OCI-LY1 (cell line): ENCODE results near the gene HNRNPA1L2.

Experiments used
- H2AFZ ChIP-seq: fragments of 200-600 bp; sonication (generic), shearing (Covaris generic); 2 replicates; pipeline ENCODE4 v1.6.0; 2014; ENCODE audit warnings: antibody characterized with exemption, mild to moderate bottlenecking, low read length
- H3F3A ChIP-seq: fragments of 200-600 bp; sonication (generic), shearing (Covaris generic); 2 replicates; pipeline ENCODE4 v1.6.0; 2014; ENCODE audit warnings: mild to moderate bottlenecking, antibody characterized with exemption, low read length, moderate library complexity; ENCODE audit not compliant: insufficient read depth
- H3K27ac ChIP-seq: fragments of 200-600 bp; sonication (generic); 2 replicates; pipeline ENCODE4 v1.5.1; 2014; ENCODE audit warnings: low read length, mixed run types, mild to moderate bottlenecking, low read depth; ENCODE audit not compliant: poor library complexity, severe bottlenecking
- H3K27me3 ChIP-seq: fragments of 200-600 bp; sonication (generic); 2 replicates; pipeline ENCODE4 v1.6.0; 2014; ENCODE audit warnings: antibody characterized with exemption, mild to moderate bottlenecking, low read length, moderate library complexity; ENCODE audit not compliant: insufficient read depth
- H3K36me3 ChIP-seq: fragments of 200-600 bp; sonication (generic); 2 replicates; pipeline ENCODE4 v1.6.1; 2014; ENCODE audit warnings: mild to moderate bottlenecking, antibody characterized with exemption, low read length, moderate library complexity, mixed read lengths; ENCODE audit not compliant: insufficient read depth
- H3K4me1 ChIP-seq: fragments of 200-600 bp; sonication (generic); 2 replicates; pipeline ENCODE4 v1.5.1; 2014; ENCODE audit warnings: mild to moderate bottlenecking, low read length, moderate library complexity; ENCODE audit not compliant: insufficient read depth, severe bottlenecking
- H3K4me2 ChIP-seq: fragments of 200-600 bp; sonication (generic), shearing (Covaris generic); 2 replicates; pipeline ENCODE4 v1.6.1; 2014; ENCODE audit warnings: low read length
- H3K4me3 ChIP-seq: fragments of 200-600 bp; sonication (generic); 2 replicates; pipeline ENCODE4 v1.5.1; 2014; ENCODE audit warnings: low read length, low read depth, mild to moderate bottlenecking, mixed read lengths; ENCODE audit not compliant: poor library complexity, severe bottlenecking
- H3K79me2 ChIP-seq: fragments of 200-600 bp; shearing (Covaris generic); 2 replicates; pipeline ENCODE4 v1.6.1; 2016; ENCODE audit warnings: mixed run types, low read length, mixed read lengths; ENCODE audit not compliant: insufficient read depth
- H3K9ac ChIP-seq: fragments of 200-600 bp; sonication (generic), shearing (Covaris generic); 2 replicates; pipeline ENCODE4 v1.6.1; 2014; ENCODE audit warnings: mild to moderate bottlenecking, low read length, mixed read lengths
- H3K9me2 ChIP-seq: fragments of 200-600 bp; sonication (generic), shearing (Covaris generic); 2 replicates; pipeline ENCODE4 v1.6.1; 2014; ENCODE audit warnings: low read depth, mild to moderate bottlenecking, low read length, mixed read lengths
- H3K9me3 ChIP-seq: fragments of 200-600 bp; shearing (Covaris generic); 2 replicates; pipeline ENCODE4 v1.6.1; 2014; ENCODE audit warnings: low read length, mixed read lengths
- H4K20me1 ChIP-seq: fragments of 200-600 bp; sonication (generic), shearing (Covaris generic); 2 replicates; pipeline ENCODE4 v1.6.0; 2016; ENCODE audit warnings: mild to moderate bottlenecking, low read length; ENCODE audit not compliant: insufficient read depth
- EZH2 ChIP-seq: fragments of 200-600 bp; sonication (generic), shearing (Covaris generic); IDR thresholded peaks from 2 replicates; pipeline ENCODE4 v1.8.0; 2017; ENCODE audit warnings: borderline replicate concordance, mixed run types, mild to moderate bottlenecking, antibody characterized with exemption, low read length, moderate library complexity, mixed read lengths
- TF ChIP-seq, protein P1 (sequence below): fragments of 200-600 bp; sonication (generic), shearing (Covaris generic); IDR thresholded peaks from 2 replicates; pipeline ENCODE4 v1.5.1; 2017; ENCODE audit warnings: mild to moderate bottlenecking, antibody characterized with exemption, low read length, moderate library complexity, mixed read lengths

Gene HNRNPA1L2

DNA sequence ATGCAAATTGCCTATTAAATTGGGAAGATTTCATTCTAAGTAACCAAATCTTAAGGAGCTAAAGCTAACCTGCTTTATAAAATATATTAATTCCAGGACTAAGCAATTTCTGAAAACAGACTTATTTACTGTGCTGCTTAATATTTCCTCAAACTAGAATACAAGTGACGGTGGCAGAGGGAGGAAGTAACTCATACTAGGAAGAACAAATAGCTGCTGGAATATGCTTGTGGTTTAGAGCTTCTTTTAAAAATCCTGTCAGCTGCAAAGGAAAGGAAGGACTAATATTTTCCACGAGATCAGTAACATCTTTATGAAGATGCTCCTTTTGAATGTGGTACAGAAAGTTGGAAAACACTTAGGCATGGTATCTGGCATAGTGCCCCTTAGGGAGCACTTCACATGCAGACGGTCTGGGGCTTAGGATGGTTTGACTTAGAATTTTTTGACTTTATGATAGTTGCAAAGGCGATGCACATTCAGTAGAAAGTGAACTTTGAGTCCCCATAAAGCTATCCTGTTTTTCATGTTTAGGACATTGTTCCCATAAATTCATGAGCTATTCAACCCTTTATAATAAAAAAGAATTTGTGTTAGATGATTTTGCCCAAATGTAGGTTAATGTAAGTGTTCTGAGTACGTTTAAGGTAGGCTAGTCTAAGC, 3.4 kb upstream of the HNRNPA1L2 start:
- Histone ChIP-seq H3K4me1 (no peaks in the 10 kb centered on the region), H3K9ac (no peak overlapping the region), H3K4me3 (no peak overlapping the region), H3K27me3 (no peaks in the 10 kb centered on the region), H3K27ac (no peak overlapping the region), H2AFZ (no peak overlapping the region), H3K9me2 (no peaks in the 10 kb centered on the region), H3K79me2 (no peaks in the 10 kb centered on the region), H3K36me3 (peaks cover 49% of the 10 kb centered on the region), H4K20me1 (no peaks in the 10 kb centered on the region), H3K4me2 (no peak overlapping the region), H3K9me3 (no peaks in the 10 kb centered on the region), H3F3A (no peaks in the 10 kb centered on the region)
- TF ChIP-seq, protein P1, sequence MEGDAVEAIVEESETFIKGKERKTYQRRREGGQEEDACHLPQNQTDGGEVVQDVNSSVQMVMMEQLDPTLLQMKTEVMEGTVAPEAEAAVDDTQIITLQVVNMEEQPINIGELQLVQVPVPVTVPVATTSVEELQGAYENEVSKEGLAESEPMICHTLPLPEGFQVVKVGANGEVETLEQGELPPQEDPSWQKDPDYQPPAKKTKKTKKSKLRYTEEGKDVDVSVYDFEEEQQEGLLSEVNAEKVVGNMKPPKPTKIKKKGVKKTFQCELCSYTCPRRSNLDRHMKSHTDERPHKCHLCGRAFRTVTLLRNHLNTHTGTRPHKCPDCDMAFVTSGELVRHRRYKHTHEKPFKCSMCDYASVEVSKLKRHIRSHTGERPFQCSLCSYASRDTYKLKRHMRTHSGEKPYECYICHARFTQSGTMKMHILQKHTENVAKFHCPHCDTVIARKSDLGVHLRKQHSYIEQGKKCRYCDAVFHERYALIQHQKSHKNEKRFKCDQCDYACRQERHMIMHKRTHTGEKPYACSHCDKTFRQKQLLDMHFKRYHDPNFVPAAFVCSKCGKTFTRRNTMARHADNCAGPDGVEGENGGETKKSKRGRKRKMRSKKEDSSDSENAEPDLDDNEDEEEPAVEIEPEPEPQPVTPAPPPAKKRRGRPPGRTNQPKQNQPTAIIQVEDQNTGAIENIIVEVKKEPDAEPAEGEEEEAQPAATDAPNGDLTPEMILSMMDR = no peak
- no peak for TF ChIP-seq EZH2

DNA sequence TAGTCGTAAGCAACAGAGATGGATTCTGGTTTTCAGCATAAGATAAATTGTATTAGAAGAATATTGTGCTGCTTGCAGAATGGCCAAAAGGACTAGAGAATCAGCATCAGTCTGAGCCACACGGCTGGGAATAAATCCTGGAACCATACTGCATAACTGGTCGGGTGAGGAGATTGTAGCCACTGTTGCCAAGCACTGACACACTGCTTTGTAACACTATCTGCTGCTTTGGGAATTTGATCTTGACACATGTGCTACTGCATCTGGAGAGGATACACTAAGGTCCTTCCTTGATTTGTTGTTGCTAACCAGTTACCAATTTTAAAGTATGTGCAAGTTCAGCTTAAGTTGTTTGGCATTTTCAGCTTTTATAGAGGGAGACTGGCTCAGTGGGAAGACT, 1.9 kb downstream of the HNRNPA1L2 start:
- no peaks in the 10 kb centered on the region for H3K9me2 ChIP-seq
- H3K9me3 ChIP-seq = no peaks in the 10 kb centered on the region
- H3K27me3 ChIP-seq = no peaks in the 10 kb centered on the region
- peaks cover 36% of the 10 kb centered on the region for H3K36me3 ChIP-seq
- H3F3A ChIP-seq = no peaks in the 10 kb centered on the region
- no peak overlapping the region for H3K27ac ChIP-seq
- H3K4me2 ChIP-seq = no peak overlapping the region
- no peaks in the 10 kb centered on the region for H4K20me1 ChIP-seq
- no peaks in the 10 kb centered on the region for H3K79me2 ChIP-seq
- no peak overlapping the region for H3K4me3 ChIP-seq
- TF ChIP-seq, protein P1 = no peak
- TF ChIP-seq EZH2 = no peak
- no peak overlapping the region for H2AFZ ChIP-seq
- no peaks in the 10 kb centered on the region for H3K4me1 ChIP-seq
- H3K9ac ChIP-seq = no peak overlapping the region

DNA sequence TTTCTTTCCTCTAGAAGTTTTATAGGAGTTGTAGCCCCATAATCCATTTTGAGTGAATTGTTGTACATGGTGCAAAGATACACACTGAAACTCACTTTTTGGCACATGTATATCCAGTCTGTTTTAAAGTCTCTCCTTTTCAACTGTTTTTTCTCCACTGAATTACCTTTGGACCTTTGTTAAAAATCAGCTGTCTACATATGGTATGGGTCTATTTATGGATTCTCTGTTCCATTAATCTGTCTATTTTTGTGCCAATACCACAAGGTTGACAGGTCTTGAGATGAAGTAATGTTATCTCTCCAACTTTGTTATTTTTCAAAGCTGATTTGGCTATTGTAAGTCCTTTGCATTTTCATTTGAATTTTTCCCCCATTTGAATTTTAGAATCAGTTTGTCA, 4.7 kb downstream of the HNRNPA1L2 start:
- no peak overlapping the region for H3K27ac ChIP-seq
- H3K9ac ChIP-seq = no peak overlapping the region
- H3K4me3 ChIP-seq = no peak overlapping the region
- H3K4me2 ChIP-seq = no peak overlapping the region
- no peak for TF ChIP-seq EZH2
- TF ChIP-seq, protein P1 = no peak
- no peaks in the 10 kb centered on the region for H3K9me3 ChIP-seq
- no peaks in the 10 kb centered on the region for H3K27me3 ChIP-seq
- H3K36me3 ChIP-seq = peaks cover 23% of the 10 kb centered on the region
- no peaks in the 10 kb centered on the region for H4K20me1 ChIP-seq
- no peaks in the 10 kb centered on the region for H3K9me2 ChIP-seq
- no peak overlapping the region for H2AFZ ChIP-seq
- peaks cover 10% of the 10 kb centered on the region for H3K79me2 ChIP-seq
- peaks cover 13% of the 10 kb centered on the region for H3K4me1 ChIP-seq
- no peaks in the 10 kb centered on the region for H3F3A ChIP-seq
